Fibroblast of the aortic adventitia (primary cell): ENCODE measurements around the gene RAE1. TPM values are rescaled to one million over a fixed set of nuclear protein-coding genes. Genes with fewer than 3 reads are reported as not detected.

Experiments used
- DNase-seq: peaks from one replicate; pipeline ENCODE4 v3.0.0-alpha.2; 2010; ENCODE audit warnings: low read depth
- H3K4me3 ChIP-seq: 2 replicates; pipeline ENCODE4 v1.5.1; 2011; ENCODE audit warnings: low read depth, mild to moderate bottlenecking, control low read depth, low read length, moderate library complexity
- total RNA-seq: library from RNA; depleted of rRNA; stranded (reverse); fragments of >200 nt; gene quantifications from 2 replicates; pipeline ENCODE4 v1.2.3, GENCODE V29; 2012; ENCODE audit warnings: low replicate concordance
- TF ChIP-seq, protein P1 (sequence below): IDR thresholded peaks from 2 replicates; pipeline ENCODE4 v1.5.1; 2011; ENCODE audit warnings: mild to moderate bottlenecking, low read length, control low read depth, inconsistent platforms; ENCODE audit not compliant: insufficient read depth

RAE1 gene
- 24.8 and 26.9 TPM in 2 replicates for total RNA-seq

DNA sequence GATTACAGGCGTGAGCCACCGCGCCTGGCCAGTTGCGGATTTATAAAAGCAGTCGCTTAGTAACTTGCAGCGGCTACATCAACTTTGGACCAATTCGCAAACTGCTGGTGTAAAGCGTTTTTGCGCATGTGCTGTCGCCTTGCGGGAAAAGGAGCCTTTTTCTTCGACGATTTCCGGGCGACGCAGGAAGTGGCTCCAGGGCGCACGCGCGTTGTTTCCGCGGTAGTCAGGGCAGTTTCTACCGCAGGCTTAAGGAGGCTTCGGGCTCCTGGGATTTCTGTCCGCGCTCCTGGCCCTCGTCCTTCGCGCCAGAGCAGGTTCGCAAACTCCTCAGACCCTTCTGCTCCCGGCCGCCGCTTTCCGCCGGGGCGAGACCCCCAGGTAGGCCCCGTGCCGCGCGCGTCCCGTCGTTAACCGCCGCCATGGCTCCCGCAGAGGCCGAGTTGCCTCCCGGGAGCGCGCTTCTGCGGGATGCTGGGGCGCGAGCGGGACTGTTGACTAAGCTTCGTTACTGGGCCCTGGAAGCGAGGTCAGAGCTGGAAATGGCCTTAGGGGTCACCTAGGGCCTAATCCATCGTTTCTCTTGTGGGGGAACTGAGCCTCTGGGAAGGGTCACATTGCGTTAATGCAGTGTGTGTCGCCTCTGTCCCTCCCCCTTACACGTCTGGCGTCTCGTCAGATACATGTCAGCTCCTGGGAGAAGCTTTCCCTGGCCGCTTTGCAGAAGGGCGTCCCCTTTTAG, at the start of gene RAE1:
Gene RAE1 (plus strand): TSS at position 214 of the 742 bp plus-strand sequence. CDS start 2,784 bp downstream, outside the sequence.
- DNase-seq, result peak; percentile 92
- peak within 1 kb of the TSS; percentile 87 for H3K4me3 ChIP-seq
- TF ChIP-seq, protein P1, sequence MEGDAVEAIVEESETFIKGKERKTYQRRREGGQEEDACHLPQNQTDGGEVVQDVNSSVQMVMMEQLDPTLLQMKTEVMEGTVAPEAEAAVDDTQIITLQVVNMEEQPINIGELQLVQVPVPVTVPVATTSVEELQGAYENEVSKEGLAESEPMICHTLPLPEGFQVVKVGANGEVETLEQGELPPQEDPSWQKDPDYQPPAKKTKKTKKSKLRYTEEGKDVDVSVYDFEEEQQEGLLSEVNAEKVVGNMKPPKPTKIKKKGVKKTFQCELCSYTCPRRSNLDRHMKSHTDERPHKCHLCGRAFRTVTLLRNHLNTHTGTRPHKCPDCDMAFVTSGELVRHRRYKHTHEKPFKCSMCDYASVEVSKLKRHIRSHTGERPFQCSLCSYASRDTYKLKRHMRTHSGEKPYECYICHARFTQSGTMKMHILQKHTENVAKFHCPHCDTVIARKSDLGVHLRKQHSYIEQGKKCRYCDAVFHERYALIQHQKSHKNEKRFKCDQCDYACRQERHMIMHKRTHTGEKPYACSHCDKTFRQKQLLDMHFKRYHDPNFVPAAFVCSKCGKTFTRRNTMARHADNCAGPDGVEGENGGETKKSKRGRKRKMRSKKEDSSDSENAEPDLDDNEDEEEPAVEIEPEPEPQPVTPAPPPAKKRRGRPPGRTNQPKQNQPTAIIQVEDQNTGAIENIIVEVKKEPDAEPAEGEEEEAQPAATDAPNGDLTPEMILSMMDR, result no peak

DNA sequence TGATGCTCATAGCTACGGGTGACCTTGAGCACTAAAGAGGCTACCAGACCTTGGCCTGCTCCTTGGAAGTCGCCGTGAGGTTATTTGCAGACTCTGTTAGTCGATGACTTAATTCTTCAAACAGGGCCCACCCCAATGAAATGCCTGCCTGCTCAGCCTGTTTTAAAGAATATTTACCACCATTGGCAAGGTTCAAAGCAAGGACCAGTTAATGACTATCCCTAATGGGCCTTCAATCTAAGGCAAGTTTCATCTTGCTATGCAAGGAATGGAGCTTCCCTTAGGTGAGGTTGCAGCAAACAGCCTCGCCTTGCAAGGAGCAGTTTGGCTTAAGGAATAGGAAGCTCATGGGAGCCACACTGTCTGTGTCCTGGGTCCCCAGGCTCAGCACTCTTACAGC, 44.3 kb upstream of the RAE1 start:
- TF ChIP-seq, protein P1, result no peak
- H3K4me3 ChIP-seq, result no peak overlapping the region
- no peak for DNase-seq

DNA sequence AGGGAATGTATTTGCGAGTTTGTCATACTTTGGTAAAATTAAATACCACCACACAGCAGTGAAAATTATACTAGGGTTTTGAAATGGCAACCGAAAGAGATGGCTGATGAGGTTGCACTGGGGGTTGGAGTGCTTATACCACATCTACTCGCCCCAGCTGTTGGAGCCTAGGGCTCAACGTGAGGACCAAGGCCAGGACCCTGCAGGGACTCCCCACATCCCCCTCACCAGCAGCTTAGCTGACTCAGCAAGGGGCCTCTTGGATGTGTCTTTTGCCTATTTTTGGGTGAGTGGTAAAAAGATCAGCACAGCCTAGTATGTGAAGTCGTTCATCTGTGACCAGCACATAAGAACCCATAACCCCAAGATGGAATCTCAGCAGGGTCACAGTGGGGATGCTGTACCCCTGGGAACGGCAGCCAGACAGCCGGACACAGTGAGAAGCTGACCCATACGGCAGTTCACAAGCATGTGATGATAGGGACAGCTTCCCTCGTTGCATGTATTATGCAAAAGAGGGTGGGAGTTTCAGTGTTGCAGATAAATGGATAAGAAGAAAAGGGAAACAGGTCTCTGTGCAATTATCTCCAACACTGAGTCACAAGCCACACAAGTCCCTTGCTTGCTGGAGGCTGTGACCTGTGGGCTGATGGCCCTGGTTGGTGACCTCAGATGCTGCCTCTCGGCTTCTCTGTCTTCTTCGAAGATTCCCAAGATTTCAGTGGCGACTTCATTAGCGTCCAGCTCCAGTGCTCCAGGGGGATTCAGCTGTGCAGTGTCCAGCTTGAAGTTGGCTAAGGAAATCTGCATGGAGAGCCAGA, 42.4 kb upstream of the RAE1 start:
- TF ChIP-seq, protein P1, result no peak
- H3K4me3 ChIP-seq, result no peak overlapping the region
- DNase-seq, result no peak

- no peak for DNase-seq
- TF ChIP-seq, protein P1, result no peak
These were observed 41.4 kb upstream of the RAE1 start for GRCh38 chr20:57309544-57310115.

DNA sequence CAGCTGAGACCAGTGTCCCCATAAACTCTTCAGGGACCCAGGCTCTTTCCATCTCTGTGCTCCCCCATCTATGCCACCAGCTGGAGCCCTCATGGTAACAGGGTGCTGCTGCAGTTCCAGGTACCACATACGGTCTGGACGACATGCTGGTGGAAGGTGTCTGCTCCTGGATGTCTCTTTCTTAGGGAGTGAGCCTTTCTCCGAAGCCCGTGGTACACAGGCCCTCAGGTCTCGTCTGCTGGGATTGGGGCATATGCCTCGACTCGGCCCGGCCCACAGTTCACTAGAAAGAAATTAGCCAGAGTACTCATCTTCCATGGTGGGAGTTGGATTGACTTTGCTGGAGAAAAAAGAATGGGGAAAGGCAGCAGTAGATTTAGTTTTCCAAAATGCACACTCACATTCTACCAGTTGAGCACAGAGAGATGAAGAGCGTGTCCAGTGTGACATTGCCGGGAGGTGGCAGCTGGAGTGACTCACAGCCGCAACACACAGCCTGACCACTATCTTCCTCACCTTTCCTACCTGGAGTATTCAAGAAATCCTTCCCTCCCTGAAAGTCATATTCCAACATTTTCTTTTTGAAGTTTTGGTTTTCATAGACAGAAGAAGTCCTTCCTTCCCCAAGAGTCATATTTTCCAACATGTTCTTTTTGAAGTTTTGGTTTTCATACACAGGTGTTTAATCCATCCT, 40.1 kb upstream of the RAE1 start:
- TF ChIP-seq, protein P1, result no peak
- DNase-seq, result no peak
- no peak overlapping the region for H3K4me3 ChIP-seq

More at GRCh38 chr20:57309544-57310115, 41.4 kb upstream of the RAE1 start:
- no peak overlapping the region for H3K4me3 ChIP-seq

DNA sequence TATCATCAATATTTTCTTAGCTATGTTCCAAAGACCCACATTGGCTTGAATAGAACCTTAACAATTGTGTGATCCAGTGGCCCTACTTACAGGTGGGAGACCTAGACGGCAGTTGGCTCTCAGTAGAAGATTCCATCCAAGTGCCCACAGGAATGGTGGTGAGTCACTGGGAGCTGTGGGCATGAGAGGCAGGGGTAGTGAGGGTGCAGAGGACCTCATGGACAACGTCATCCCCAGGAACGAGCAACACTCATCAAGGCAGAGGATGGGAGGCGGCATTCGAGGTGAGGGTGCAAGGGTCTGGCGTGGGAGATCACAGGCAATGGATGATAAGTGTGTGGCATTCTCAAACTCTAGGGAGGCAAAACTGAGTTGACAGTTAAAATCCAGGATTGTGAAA, 38.9 kb upstream of the RAE1 start:
- TF ChIP-seq, protein P1, result no peak

More for the DNA sequence above, 38.9 kb upstream of the RAE1 start:
- no peak for DNase-seq
- H3K4me3 ChIP-seq, result no peak overlapping the region
